ENCODE measurements around the gene SMARCC2.

The SMARCC2 gene

DNA sequence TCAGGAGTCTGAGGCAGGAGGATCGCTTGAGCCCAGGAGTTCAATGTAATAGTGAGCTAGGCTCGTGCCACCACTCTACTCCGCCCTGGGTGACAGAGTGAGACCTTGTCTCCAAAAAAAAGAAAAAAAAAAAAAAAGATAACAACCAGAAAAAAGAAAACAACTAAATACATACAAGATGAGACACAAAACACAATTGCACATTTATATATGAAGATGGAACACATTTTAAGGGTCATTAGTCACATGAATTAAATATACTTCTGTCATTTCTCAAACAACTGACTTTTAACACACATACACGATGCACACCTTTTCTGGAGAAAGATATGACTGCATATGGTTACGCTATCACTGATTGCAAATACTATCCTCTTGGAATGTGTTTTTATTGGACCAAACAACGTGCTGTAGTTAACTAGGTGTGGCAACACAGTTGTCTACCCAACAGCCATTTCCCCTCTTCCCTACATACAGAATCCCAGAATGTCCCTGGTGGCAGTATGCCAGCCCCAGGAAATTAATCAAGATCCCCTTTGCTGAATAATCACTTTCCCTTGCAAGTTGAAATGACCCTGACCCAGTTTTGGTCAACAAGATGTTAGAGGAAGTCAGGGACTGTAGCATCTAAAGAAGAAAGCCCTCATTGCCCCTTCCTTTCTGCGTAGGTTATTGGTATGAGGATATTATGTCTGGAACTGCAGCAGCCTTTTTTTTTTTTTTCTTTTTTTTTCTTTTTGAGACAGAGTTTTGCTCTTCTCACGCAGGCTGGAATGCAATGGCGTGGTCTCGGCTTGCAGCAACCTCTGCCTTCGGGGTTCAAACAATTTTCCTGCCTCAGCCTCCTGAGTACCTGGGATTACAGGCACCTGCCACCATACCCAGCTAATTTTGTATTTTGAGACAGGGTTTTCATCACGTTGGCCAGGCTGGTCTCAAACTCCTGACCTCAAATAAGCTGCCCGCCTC is 42.5 kb downstream of the SMARCC2 start:
- no peak for DNase-seq

DNA sequence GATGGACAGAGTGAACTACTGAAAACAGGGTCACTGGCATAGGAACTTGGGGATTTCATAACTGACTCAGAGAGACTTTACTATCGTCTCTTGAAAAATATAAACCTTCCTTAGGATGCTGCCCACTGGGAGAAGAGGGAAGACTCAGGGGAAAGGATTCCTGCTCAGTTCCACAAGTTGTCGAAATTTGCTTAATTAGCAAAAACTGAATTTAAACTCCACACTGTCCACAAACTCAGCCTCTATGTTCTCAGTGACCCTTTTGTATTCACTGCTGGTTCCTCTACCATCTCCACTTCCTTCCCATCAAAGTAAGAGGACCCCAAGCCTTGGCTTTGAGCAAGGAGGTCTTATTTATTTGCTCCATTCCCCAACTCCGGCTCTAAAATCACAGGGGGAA is 44.1 kb downstream of the SMARCC2 start:
- DNase-seq, result no peak

DNA sequence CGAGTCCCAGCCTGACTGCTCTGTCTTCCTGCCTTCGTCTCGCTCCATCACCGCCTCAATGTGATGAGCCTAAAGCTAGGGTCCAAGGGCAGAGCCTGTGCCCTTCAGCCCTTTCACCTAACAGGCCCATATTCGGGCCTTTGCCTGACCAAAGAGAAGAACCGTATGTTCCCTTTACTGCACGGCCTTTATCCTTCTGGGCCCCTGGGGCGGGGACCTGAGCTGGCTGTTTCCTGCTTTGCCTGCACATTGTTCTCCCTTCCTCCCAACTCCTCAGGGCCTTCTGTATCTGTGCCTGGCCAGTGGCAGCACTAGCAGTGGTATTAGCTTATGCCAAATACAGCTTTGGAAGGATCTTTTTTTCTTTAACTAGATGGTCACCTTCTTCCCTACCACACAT is 45.4 kb downstream of the SMARCC2 start:
- DNase-seq, result no peak

DNA sequence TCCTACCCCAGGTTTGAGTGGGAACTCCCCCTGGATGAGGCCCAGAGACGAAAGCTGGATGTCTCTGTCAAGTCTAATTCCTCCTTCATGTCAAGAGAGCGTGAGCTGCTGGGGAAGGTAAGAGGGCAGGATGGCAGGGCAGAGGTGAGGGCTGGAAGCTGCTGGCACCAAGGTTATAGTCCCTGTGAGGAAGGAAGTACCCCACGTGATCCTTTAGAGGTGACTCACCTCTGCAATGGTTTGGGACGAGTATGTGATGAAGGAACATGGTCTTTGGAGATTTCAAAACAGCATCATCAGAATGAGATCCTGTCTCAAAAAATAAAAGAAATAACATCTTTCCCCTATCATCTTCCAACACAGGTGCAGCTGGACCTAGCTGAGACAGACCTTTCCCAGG is 46.1 kb downstream of the SMARCC2 start:
- no peak for DNase-seq

DNA sequence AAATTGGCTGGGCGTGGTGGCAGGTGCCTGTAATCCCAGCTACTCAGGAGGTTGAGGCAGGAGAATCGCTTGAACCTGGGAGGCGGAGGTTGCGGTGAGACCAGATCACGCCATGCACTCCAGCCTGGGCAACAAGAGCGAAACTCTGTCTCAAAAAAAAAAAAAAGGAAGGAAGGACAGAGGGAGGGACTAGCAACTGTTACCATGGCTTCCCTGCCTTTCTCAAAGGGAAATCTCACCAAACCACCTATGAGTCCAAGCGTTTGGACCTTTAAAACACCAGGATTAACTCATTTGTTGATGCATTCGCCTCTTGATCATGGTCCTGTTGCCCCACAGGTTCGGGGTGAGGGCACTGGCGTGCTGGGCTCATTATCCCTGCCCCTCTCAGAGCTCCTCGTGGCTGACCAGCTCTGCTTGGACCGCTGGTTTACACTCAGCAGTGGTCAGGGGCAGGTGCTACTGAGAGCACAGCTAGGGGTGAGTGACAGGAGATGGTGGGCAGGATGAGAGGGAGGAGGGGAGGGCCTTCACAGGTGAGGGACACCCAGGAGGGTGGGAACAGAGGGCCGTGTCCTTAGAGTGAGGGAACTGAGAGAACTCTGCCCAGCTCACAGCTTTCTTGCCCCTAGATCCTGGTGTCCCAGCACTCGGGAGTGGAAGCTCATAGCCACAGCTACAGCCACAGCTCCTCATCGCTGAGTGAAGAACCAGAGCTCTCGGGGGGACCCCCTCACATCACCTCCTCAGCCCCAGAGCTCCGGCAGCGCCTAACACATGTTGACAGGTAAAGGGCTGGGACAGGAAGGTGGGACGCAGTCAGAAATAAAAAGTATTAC is 47.1 kb downstream of the SMARCC2 start:
- DNase-seq, result no peak

DNA sequence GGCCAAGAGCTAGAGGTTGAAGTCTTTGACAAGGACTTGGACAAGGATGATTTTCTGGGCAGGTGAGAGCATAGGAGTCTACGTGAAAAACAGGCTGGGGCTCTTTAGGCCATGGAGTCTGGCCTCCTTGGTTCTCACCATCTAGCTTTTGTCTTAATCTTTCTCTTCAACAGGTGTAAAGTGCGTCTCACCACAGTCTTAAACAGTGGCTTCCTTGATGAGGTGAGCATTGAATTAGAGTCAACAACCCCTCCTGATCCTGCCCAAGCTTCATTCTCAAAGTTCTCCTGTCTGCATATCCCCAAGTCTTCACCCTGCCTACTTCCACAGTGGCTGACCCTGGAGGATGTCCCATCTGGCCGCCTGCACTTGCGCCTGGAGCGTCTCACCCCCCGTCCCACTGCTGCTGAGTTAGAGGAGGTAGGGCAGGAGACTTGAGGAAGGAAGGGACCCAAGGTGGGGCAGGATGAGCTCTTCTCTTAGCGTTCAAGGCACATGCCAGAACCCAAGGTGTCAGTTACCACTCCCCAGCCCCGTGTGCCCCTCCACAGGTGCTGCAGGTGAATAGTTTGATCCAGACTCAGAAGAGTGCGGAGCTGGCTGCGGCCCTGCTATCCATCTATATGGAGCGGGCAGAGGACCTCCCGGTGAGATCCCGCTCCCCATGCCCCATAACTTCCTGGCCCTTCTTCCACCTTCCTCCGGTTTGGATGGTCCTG is 51.3 kb downstream of the SMARCC2 start:
- no peak for DNase-seq

DNA sequence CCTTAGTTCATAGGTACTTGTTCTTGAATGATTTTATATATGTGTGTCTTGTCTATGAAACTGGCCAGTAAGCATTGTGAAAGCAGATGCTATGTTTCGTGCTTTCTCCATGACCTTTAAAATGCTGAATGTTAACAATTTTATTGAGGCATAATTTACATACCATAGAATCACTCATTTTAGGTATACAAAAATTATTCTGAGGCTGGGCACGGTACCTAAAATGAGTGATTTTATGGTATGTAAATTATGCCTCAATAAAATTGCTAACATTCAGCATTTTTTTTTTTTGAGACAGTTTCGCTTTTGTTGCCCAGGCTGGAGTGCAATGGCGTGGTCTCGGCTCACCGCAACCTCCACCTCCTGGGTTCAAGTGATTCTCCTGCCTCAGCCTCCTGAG is 54.4 kb downstream of the SMARCC2 start:
- DNase-seq, result no peak

DNA sequence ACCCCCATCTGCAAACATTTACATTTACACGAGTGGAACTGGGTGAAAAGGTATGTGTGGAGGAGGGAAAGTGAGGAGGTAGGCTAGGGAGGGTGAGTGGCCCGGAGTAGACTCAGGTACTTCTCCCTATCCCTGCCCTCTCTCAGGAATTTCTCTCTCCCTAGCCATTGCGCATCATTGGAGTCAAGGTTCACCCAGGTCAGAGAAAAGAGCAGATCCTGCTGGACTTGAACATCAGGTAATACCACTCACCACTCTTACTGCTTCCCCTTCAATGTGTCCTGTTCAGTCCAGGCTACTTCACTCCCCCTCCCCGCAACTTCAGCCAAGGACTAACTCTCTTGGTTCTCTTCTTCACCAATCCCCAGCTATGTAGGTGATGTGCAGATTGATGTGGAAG is 58.4 kb downstream of the SMARCC2 start:
- no peak for DNase-seq

DNA sequence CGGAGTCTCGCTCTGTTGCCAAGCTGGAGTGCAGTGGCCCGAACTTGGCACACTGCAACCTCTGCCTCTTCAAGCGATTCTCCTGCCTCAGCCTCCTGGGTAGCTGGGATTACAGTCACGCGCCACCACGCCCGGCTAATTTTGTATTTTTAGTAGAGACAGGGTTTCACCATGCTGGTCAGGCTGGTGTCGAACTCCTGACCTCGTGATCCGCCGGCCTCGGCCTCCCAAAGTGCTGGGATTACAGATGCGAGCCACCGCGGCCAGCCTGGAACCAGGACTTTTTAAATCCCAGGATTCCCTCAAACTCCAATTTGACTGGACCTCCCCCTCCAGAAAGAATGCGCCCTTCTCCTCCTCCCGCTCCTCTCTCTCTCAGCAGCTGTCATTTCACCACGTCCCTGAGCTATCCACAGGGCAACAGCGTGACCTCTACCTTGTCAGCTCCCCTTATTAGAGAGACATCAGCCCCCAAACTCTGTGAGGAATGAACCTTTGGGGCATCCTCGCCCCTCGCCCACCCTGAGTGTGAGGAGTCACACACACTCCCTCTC is 59.3 kb downstream of the SMARCC2 start:
- no peak for DNase-seq

DNA sequence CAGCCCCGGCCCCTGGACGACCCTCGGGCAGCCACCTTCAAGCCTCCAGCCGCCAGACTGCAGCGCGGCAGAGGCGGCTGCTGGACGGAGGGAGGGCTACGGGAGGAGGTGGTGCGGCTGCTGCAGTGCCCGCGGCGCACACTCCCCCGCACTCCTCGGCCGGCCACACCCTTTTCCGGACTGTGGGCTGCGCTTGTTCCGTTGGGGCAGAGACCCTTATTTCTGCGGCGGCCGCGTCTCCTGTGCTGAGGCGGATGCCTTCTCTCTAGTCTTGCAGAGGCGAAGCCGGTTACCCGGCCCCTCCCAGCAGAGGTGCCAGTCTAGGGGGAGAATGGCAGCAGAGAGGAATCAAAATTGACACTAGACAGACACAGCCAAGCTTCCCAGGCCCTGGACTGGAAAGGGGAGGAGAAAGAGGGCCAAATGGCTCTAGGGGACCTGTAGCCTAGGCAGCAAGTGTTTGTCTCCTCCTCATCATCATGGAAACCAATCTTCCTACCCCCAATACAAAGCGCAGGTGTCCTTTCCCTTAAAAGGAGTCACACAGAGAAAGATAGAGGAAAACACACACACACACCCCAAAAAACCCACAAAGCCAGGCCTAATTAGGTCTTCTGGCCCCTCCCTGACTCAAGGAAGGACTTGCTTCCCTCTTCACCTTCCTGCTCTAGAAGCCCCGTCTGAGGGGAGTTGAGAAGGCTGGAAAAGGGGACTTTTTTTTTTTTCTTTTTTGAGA is 59.9 kb downstream of the SMARCC2 start:
- peak; percentile 70 for DNase-seq

DNA sequence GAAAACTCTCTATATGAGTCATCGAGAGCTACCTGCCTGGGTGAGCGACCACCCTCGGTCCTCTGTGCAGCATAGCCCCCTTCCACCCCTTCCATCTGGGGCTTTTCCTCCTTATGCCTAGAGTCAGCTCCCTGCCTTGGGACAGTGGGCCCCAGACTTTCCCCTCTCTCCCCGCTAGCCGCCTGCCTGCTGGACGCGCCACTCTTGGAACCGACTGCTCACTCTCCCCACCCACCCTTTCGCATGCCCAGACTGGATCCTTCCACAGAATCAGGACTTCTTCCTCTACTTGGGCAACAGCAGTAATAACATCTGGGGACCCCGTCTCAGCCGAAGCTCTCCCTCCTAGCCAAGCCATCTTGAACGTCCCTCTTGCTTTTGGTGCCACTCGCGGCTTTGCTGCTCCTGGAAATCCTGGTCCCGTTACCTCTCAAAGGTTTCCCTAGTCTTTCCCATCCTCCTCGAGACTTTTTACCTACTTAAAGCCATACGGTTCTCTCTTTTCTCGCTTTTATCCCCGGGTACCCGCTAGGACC is 60.5 kb downstream of the SMARCC2 start:
- peak; percentile 38 for DNase-seq

DNA sequence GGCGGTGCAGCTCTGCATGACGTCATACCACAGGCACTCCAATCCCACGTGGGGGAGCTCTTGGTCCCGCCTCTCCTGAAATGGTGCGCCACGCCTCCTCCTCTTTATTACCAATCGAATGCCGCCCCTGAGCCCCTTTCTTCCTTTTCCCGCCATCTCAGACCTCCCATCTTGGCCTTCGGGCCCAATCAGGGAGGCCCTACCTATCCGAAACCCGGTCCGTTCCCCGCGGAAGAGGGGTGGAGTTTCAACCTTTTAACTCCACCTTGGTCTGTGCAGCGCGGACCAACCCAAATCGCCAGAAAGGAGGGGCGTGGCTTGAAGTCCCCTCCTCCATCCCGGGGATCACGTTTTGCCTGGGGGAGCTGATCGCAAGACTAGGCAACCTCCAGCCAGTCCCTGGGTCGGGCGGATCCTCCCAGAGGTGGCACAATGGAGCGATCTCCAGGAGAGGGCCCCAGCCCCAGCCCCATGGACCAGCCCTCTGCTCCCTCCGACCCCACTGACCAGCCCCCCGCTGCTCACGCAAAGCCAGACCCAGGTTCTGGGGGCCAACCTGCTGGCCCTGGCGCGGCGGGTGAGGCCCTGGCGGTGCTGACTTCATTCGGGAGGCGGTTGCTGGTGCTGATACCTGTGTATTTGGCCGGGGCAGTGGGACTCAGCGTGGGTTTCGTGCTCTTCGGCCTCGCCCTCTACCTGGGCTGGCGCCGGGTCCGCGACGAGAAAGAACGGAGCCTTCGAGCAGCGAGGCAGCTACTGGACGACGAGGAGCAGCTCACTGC is 61.2 kb downstream of the SMARCC2 start, which contains the start of gene ESYT1:
Gene ESYT1 (plus strand): TSS at position 380 of the 782 bp plus-strand sequence. CDS start 53 bp downstream, at position 433.
- peak; percentile 99 for DNase-seq

DNA sequence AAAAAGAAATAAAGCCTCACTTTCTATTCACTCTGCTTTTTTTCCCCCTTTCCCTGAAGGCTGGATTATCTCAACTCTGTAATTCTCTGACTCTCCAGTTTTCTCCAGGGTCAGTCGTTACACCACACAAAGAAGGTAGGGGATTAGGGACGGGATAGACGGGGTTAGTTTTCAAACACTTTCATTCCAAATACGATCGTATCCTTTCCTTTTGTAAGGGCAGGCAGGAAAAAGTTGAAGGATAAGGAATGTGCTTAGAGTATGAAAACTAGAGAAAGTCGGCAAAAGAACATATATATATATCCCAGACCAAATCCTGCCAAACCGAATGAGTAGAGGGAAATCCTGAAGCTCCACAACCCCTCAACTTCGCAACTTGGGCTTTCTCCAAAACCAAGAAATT is 61.8 kb downstream of the SMARCC2 start:
- DNase-seq, result no peak

DNA sequence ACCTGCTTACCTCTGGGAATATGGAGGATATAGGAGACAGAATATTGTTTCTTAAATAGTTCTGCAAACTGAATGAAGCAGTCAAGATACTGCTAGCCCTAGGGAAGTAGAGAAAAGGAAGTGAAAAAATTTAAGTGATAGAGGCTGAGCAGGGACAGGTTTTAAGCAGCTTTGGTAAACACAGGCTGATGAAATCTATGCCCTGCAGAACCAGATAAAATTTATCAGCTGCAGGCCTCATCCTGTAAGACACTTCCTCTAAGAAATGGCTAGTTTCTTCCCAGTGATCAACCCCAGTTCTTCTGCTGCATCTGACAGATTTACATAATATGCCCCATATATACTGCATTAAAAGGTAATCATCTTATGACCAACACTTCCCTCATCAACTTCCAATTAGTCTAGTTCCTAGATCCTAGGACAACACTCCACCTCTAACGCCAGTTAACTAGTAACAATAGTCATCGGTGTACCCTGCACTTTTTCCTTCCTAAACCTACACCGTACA is 62.5 kb downstream of the SMARCC2 start:
- DNase-seq, result no peak

DNA sequence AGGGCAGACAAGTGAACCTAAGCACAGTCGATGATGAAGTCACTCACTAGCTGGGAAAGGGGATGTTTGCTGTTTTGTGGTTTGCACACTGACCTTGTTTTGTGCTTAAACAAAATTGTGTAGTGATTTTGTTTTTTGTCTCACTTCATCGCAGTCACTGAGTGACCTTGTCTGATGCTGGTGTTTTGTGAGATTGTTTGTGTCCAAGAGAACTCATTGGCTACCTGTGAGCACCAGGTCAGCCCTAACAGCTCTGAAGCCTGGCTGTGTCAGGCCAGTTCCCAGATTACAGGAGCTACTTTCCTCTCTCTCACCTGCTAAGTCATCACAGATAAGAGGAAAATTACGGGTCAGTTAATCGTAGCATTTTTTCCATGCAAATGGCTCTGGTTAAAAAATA is 65.2 kb downstream of the SMARCC2 start:
- DNase-seq, result no peak

DNA sequence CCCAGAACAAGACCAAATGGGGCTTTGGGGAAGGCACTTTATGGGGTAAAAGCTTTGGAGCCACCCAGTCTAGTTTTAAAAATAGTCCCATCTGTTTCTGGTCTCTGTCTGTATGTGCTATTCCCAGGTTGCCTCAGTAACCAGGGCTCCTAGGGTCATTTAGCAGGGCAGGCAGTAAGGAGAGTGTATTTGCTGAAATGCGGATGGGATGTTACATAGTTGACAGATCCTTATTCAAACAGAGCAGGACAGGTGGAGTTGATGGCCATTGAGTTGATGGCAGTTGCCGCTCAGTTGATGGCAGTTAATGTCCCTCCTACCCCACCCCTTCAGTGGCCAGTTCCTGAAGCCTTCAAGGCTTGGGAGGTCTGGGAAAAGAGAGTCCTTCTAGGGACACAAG is 66.6 kb downstream of the SMARCC2 start:
- DNase-seq, result no peak

DNA sequence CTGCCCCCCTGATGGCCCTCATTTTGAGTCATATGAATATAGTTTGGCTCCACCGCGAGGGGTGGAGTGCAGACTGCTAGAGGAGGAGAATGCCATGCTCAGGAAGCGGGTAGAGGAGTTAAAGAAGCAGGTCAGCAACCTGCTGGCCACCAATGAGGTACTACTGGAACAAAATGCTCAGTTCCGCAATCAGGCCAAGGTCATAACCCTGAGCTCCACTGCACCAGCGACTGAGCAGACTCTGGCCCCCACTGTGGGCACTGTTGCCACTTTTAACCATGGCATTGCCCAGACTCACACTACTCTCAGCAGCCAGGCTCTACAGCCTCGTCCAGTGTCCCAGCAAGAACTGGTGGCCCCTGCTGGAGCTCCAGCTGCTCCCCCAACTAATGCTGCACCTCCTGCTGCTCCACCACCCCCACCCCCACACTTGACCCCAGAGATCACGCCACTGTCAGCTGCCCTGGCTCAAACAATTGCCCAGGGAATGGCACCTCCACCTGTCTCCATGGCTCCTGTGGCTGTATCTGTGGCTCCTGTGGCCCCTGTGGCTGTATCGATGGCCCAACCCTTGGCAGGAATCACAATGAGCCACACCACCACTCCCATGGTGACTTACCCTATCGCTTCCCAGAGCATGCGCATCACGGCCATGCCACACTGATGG is 67.9 kb downstream of the SMARCC2 start:
- DNase-seq, result no peak

DNA sequence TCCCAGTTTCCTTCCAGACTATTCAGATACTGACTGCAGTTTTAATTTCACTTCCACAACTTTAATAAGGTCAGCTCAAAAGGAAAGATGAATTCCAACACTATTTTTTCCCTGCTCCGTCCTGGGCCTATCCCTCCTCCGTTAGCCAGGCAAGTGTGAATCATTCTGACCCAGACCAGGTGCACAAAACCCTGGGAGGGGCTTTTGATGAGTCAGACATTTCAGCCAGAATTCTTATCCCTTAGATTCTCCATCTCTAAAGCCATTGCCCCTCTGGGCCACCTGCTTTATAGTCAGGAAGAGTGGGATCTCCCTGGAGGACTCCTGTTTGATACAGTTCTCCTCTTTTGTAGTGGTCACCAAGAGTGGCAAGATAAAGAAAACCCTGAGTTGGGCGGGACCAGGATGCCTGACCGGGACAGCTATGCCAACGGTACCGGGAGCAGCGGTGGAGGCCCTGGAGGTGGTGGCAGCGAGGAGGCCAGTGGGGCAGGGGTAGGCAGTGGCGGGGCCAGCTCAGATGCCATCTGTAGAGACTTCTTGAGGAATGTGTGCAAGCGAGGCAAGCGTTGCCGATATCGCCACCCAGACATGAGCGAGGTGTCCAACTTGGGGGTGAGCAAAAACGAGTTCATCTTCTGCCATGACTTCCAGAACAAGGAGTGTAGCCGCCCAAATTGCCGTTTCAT is 69.0 kb downstream of the SMARCC2 start:
- no peak for DNase-seq

DNA sequence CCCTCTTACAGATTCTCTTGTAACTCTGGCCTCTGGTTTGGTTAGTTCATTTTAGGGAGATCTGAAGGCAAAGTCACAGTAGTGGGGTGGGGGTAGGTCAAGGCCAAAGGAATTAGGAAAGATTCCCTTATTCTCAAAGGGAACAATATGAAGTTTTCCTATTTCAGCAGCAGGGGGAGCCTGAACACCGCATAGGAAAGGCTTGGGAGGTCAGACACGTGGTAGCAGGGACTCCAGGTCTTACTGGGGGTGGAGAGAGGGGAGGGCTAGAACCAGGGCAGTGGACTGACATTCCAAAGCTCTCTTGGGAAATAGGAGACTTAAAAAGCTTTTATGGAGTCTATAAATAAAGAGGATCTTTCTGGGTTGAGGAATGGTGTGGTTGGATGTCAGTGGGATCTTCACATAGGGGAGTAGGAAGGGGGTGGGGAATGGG is 69.9 kb downstream of the SMARCC2 start:
- peak; percentile 71 for DNase-seq
